Measurements from ENCODE around the gene USP28.
"Not testable (repeated sequence)": the region's sequence is repeated elsewhere in the genome, so short reads cannot be mapped to it uniquely, and the experiment has no call there.

The USP28 gene

DNA sequence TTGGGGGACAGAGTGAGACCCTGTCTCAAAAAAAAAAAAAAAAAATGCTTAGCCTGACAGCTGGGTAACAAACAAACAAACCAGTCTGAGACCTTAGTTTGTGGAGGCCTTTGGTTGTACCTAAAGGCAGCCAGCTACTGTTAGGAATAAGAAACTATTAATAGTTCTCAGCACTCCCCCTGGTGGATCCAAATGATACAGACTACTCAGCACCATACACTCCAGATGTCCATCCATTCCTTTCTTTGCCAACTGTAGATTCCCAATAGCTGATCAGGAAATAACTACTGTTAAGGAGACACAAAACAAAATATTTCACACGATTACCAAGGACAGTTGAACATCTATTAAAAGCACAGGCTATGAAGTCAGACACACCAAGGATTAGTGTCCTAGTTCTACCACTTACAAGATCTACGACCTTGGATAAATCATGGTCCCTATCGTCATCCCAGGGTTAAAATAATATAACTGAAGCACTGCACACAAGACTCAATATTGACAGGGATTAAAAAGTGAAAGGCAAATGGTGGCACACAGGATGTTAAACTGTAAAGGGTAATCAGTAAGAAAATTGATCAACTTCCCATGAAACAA lies 78.6 kb downstream of the USP28 start:
- Histone ChIP-seq H2BK15ac (replicated peaks; ENCODE audit: low read depth) (no peak overlapping the region), H3K4me1 (ENCODE audit: control insufficient read depth, low read depth, low read length) (no peaks in the 10 kb centered on the region)
- no CpG with 5 or more reads among the region's 3 CpGs for WGBS (ENCODE audit: extremely low coverage, insufficient coverage, low lambda C conversion rate)

GRCh38 chr11:113789675-113790320 lies 85.6 kb downstream of the USP28 start:
- Histone ChIP-seq H3K4me1 (ENCODE audit: control insufficient read depth, low read depth, low read length) (no peaks in the 10 kb centered on the region), H3K79me1 (ENCODE audit: low read length) (no peaks in the 10 kb centered on the region), H2AK5ac (ENCODE audit: low read length) (no peak overlapping the region), H2BK120ac (ENCODE audit: low read depth, low read length) (no peak overlapping the region), H2BK15ac (replicated peaks; ENCODE audit: low read depth) (no peak overlapping the region), H4K5ac (ENCODE audit: low read length) (no peak overlapping the region), H4K8ac (ENCODE audit: low read depth, low read length) (no peak overlapping the region), H3K79me2 (ENCODE audit: control insufficient read depth, insufficient read depth, low read length) (no peaks in the 10 kb centered on the region), H2BK5ac (ENCODE audit: low read length) (no peak overlapping the region), H3K56ac (ENCODE audit: low read length) (no peak overlapping the region), H3K23ac (ENCODE audit: low read length) (no peak overlapping the region), H3K9ac (ENCODE audit: low read length) (no peak overlapping the region), H3K4me3 (ENCODE audit: low read length) (no peak overlapping the region), H3K18ac (ENCODE audit: low read length) (no peak overlapping the region), H3K27me3 (ENCODE audit: insufficient read depth, low read length, poor library complexity) (no peaks in the 10 kb centered on the region), H3K4ac (ENCODE audit: low read depth, low read length) (no peak overlapping the region), H3K36me3 (ENCODE audit: control insufficient read depth, insufficient read depth, low read length) (no peaks in the 10 kb centered on the region), H3K27ac (ENCODE audit: low read depth, low read length) (no peak overlapping the region), H3K4me2 (ENCODE audit: low read length) (no peak overlapping the region)
- no CpG with 5 or more reads among the region's 35 CpGs for WGBS (ENCODE audit: extremely low coverage, insufficient coverage, low lambda C conversion rate)
- DNase-seq: peak; percentile 6

More for the DNA sequence above, 78.6 kb downstream of the USP28 start:
- Histone ChIP-seq H4K8ac (ENCODE audit: low read depth, low read length) (no peak overlapping the region), H3K9ac (ENCODE audit: low read length) (no peak overlapping the region), H3K79me1 (ENCODE audit: low read length) (no peaks in the 10 kb centered on the region), H2BK120ac (ENCODE audit: low read depth, low read length) (no peak overlapping the region), H3K4me2 (ENCODE audit: low read length) (no peak overlapping the region), H3K36me3 (ENCODE audit: control insufficient read depth, insufficient read depth, low read length) (peaks cover 3% of the 10 kb centered on the region), H3K27ac (ENCODE audit: low read depth, low read length) (no peak overlapping the region), H3K79me2 (ENCODE audit: control insufficient read depth, insufficient read depth, low read length) (no peaks in the 10 kb centered on the region), H2BK5ac (ENCODE audit: low read length) (no peak overlapping the region), H2AK5ac (ENCODE audit: low read length) (no peak overlapping the region), H3K27me3 (ENCODE audit: insufficient read depth, low read length, poor library complexity) (no peaks in the 10 kb centered on the region), H3K4ac (ENCODE audit: low read depth, low read length) (no peak overlapping the region), H3K18ac (ENCODE audit: low read length) (no peak overlapping the region), H3K4me3 (ENCODE audit: low read length) (no peak overlapping the region), H4K5ac (ENCODE audit: low read length) (no peak overlapping the region), H3K23ac (ENCODE audit: low read length) (no peak overlapping the region), H3K56ac (ENCODE audit: low read length) (no peak overlapping the region)
- peak; percentile 53 for DNase-seq

DNA sequence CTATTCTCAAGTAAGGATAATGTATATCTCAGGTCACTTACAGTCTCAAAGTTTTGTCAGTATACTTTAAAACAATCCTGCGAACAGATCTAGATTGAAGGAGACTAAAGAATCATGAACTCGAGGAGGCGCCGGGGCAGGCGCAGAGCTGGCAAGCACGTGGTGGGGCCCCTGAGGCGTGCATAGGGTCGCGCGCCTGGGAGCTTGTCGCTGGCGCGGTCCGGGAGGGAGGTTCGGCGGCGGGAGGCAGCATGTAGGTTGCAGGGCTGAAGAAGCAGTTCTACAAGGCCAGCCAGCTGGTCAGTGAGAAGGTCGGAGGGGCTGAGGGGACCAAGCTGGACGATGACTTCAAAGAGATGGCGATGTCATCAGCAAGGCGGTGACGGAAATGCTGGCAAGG lies 86.4 kb downstream of the USP28 start:
- H3K56ac ChIP-seq (ENCODE audit: low read length); H3K36me3 ChIP-seq (ENCODE audit: control insufficient read depth, insufficient read depth, low read length); H3K4ac ChIP-seq (ENCODE audit: low read depth, low read length); DNase-seq; H3K4me1 ChIP-seq (ENCODE audit: control insufficient read depth, low read depth, low read length); H3K23ac ChIP-seq (ENCODE audit: low read length); H4K8ac ChIP-seq (ENCODE audit: low read depth, low read length); H3K79me2 ChIP-seq (ENCODE audit: control insufficient read depth, insufficient read depth, low read length); H3K79me1 ChIP-seq (ENCODE audit: low read length); H2BK5ac ChIP-seq (ENCODE audit: low read length); H2BK15ac ChIP-seq (replicated peaks; ENCODE audit: low read depth); H2BK120ac ChIP-seq (ENCODE audit: low read depth, low read length); H4K5ac ChIP-seq (ENCODE audit: low read length); H3K27ac ChIP-seq (ENCODE audit: low read depth, low read length); H3K4me2 ChIP-seq (ENCODE audit: low read length); H3K9ac ChIP-seq (ENCODE audit: low read length); H3K27me3 ChIP-seq (ENCODE audit: insufficient read depth, low read length, poor library complexity); H3K4me3 ChIP-seq (ENCODE audit: low read length); H3K18ac ChIP-seq (ENCODE audit: low read length); H2AK5ac ChIP-seq (ENCODE audit: low read length): not testable (repeated sequence)
- WGBS (ENCODE audit: extremely low coverage, insufficient coverage, low lambda C conversion rate): no CpG with 5 or more reads among the region's 22 CpGs

DNA sequence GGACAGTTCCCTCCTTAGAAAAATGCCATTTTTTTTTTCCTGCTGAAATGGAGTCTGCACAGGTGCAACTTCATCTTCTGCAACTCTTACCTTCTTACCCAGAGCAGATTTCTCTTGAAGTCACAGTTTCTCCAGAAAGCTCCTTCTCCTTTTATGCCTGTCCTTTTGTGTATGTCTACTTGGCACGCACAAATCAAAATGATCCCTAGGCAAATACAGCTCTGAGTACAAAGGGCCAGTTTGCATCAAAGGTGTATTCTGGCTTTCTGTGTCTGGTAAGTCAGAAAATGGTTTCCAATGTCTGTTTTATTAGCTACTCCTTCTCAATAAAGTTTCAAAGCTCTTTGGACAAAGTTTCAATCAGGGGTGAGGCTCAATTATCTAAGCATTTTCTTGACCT lies 93.2 kb downstream of the USP28 start:
- no peak overlapping the region for H4K5ac ChIP-seq (ENCODE audit: low read length)
- H2BK120ac ChIP-seq (ENCODE audit: low read depth, low read length): no peak overlapping the region
- no peak overlapping the region for H3K23ac ChIP-seq (ENCODE audit: low read length)
- no peak overlapping the region for H3K4me3 ChIP-seq (ENCODE audit: low read length)
- no CpG with 5 or more reads among the region's 1 CpG for WGBS (ENCODE audit: extremely low coverage, insufficient coverage, low lambda C conversion rate)
- H2BK5ac ChIP-seq (ENCODE audit: low read length): no peak overlapping the region
- no peak overlapping the region for H3K4me2 ChIP-seq (ENCODE audit: low read length)
- no peak overlapping the region for H3K27ac ChIP-seq (ENCODE audit: low read depth, low read length)
- H3K4me1 ChIP-seq (ENCODE audit: control insufficient read depth, low read depth, low read length): no peaks in the 10 kb centered on the region
- H3K4ac ChIP-seq (ENCODE audit: low read depth, low read length): no peak overlapping the region
- no peaks in the 10 kb centered on the region for H3K79me2 ChIP-seq (ENCODE audit: control insufficient read depth, insufficient read depth, low read length)
- no peak overlapping the region for H4K8ac ChIP-seq (ENCODE audit: low read depth, low read length)
- no peak overlapping the region for H2BK15ac ChIP-seq (replicated peaks; ENCODE audit: low read depth)
- no peaks in the 10 kb centered on the region for H3K27me3 ChIP-seq (ENCODE audit: insufficient read depth, low read length, poor library complexity)
- H3K79me1 ChIP-seq (ENCODE audit: low read length): no peaks in the 10 kb centered on the region
- no peak overlapping the region for H3K56ac ChIP-seq (ENCODE audit: low read length)
- no peak overlapping the region for H3K18ac ChIP-seq (ENCODE audit: low read length)
- H3K36me3 ChIP-seq (ENCODE audit: control insufficient read depth, insufficient read depth, low read length): no peaks in the 10 kb centered on the region
- DNase-seq: no peak
- no peak overlapping the region for H2AK5ac ChIP-seq (ENCODE audit: low read length)
- no peak overlapping the region for H3K9ac ChIP-seq (ENCODE audit: low read length)

GRCh38 chr11:113781682-113782081 lies 93.7 kb downstream of the USP28 start:
- no CpG with 5 or more reads among the region's 5 CpGs for WGBS (ENCODE audit: extremely low coverage, insufficient coverage, low lambda C conversion rate)
- DNase-seq: peak; percentile 45

GRCh38 chr11:113779496-113779895 lies 95.9 kb downstream of the USP28 start, which contains the start of gene CLDN25:
TSS of gene CLDN25 (plus strand) at chr11:113779796. CDS start at chr11:113779796, 0 bp downstream.
- Histone ChIP-seq H3K79me2 (ENCODE audit: control insufficient read depth, insufficient read depth, low read length) (no peaks in the 10 kb centered on the region), H3K27me3 (ENCODE audit: insufficient read depth, low read length, poor library complexity) (peaks cover 2% of the 10 kb centered on the region), H3K36me3 (ENCODE audit: control insufficient read depth, insufficient read depth, low read length) (no peaks in the 10 kb centered on the region), H3K4me3 (ENCODE audit: low read length) (no peak within 1 kb of the TSS), H4K5ac (ENCODE audit: low read length) (no peak within 1 kb of the TSS), H3K56ac (ENCODE audit: low read length) (no peak within 1 kb of the TSS), H3K27ac (ENCODE audit: low read depth, low read length) (no peak within 1 kb of the TSS), H3K23ac (ENCODE audit: low read length) (no peak within 1 kb of the TSS), H3K4ac (ENCODE audit: low read depth, low read length) (no peak within 1 kb of the TSS), H3K9ac (ENCODE audit: low read length) (no peak within 1 kb of the TSS), H3K18ac (ENCODE audit: low read length) (no peak within 1 kb of the TSS), H2BK120ac (ENCODE audit: low read depth, low read length) (no peak within 1 kb of the TSS), H3K4me2 (ENCODE audit: low read length) (no peak within 1 kb of the TSS), H3K4me1 (ENCODE audit: control insufficient read depth, low read depth, low read length) (no peaks in the 10 kb centered on the region), H2BK15ac (replicated peaks; ENCODE audit: low read depth) (no peak within 1 kb of the TSS), H2BK5ac (ENCODE audit: low read length) (no peak within 1 kb of the TSS), H3K79me1 (ENCODE audit: low read length) (no peaks in the 10 kb centered on the region), H2AK5ac (ENCODE audit: low read length) (no peak within 1 kb of the TSS), H4K8ac (ENCODE audit: low read depth, low read length) (no peak within 1 kb of the TSS)
- DNase-seq: no peak
- no CpG with 5 or more reads among the region's 4 CpGs for WGBS (ENCODE audit: extremely low coverage, insufficient coverage, low lambda C conversion rate)

More at GRCh38 chr11:113781682-113782081, 93.7 kb downstream of the USP28 start:
- H3K4me2 ChIP-seq (ENCODE audit: low read length): no peak overlapping the region
- no peaks in the 10 kb centered on the region for H3K36me3 ChIP-seq (ENCODE audit: control insufficient read depth, insufficient read depth, low read length)
- no peak overlapping the region for H2BK15ac ChIP-seq (replicated peaks; ENCODE audit: low read depth)
- H3K27me3 ChIP-seq (ENCODE audit: insufficient read depth, low read length, poor library complexity): no peaks in the 10 kb centered on the region
- H4K8ac ChIP-seq (ENCODE audit: low read depth, low read length): no peak overlapping the region
- H2AK5ac ChIP-seq (ENCODE audit: low read length): no peak overlapping the region
- H3K4me1 ChIP-seq (ENCODE audit: control insufficient read depth, low read depth, low read length): no peaks in the 10 kb centered on the region
- H3K79me1 ChIP-seq (ENCODE audit: low read length): no peaks in the 10 kb centered on the region
- H2BK5ac ChIP-seq (ENCODE audit: low read length): no peak overlapping the region
- H3K79me2 ChIP-seq (ENCODE audit: control insufficient read depth, insufficient read depth, low read length): no peaks in the 10 kb centered on the region
- no peak overlapping the region for H2BK120ac ChIP-seq (ENCODE audit: low read depth, low read length)
- H4K5ac ChIP-seq (ENCODE audit: low read length): no peak overlapping the region
- H3K56ac ChIP-seq (ENCODE audit: low read length): no peak overlapping the region
- H3K9ac ChIP-seq (ENCODE audit: low read length): no peak overlapping the region
- H3K4me3 ChIP-seq (ENCODE audit: low read length): no peak overlapping the region
- H3K4ac ChIP-seq (ENCODE audit: low read depth, low read length): no peak overlapping the region
- H3K27ac ChIP-seq (ENCODE audit: low read depth, low read length): no peak overlapping the region
- no peak overlapping the region for H3K23ac ChIP-seq (ENCODE audit: low read length)
- H3K18ac ChIP-seq (ENCODE audit: low read length): no peak overlapping the region
